GM23338 (cell line): ENCODE data around the gene DUS2.

Experiments
- CTCF ChIP-seq, 2 experiments: fragments of 200-600 bp in 1 of 2; sonication (generic) in 1 of 2; conservative IDR thresholded peaks; 2 replicates each; pipeline versions ENCODE4 v1.5.1 to v1.6.1; 2016 to 2017; ENCODE audit warnings: antibody characterized with exemption in 2 of 2, low read depth in 2 of 2, mild to moderate bottlenecking in 2 of 2, moderate library complexity in 1 of 2
- EZH2phosphoT487 ChIP-seq: fragments of 200-600 bp; sonication (generic); IDR thresholded peaks from one replicate; pipeline ENCODE4 v1.8.1; 2018; ENCODE audit warnings: antibody characterized with exemption; ENCODE audit not compliant: unreplicated experiment
- REST ChIP-seq: IDR thresholded peaks from one replicate; pipeline ENCODE4 v1.6.1; 2018; ENCODE audit warnings: antibody characterized with exemption; ENCODE audit not compliant: unreplicated experiment

DNA sequence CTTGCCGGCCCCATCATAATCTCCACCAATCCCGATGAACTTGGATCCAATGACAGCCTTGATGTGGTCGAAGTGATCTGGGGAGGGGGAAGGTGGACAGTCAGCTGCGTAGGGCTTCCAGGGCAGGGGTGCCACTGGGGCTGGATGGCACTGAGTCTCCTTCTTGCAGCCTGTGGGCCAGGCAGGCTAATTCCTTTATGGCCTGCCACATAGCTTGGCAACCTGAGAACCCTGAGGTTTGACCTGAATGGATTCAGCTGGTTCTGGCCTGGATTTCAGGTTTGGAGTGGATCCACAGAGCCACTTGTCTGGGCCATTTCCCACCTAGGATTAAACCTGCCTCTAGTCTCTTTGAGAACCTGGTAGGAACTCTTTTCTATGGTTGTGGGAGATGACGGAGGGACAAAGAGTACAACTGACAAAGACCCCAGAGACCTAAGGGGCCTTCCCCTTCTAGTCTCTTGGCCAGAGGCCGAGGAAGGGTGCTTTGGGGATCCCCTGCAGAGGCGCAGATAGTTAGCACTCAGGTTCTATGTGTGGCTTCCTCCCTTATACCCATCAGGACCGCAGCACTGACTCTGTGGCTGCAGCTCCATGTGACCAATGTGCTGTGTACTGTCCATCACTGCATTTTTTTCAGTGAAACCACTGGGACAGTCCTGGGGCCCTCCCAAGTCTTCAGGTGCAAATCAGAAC, 33.6 kb upstream of the DUS2 start:
- TF ChIP-seq EZH2phosphoT487 (no peak), CTCF (conservative IDR thresholded peaks at IDR 0.05; ENCODE audit: low read depth in 2 of 2) (no peak), REST (no peak)
